DMS114 treated with DMSO at 0.1 percent for 48 hours (cell line): ENCODE data around the gene MTA3.
"Not testable (repeated sequence)": the region's sequence is repeated elsewhere in the genome, so short reads cannot be mapped to it uniquely, and the experiment has no call there.

ENCODE experiments used
- DNase-seq: peaks from one replicate; lab custom pipeline; 2025; ENCODE audit not compliant: unreplicated experiment; lab: John Stamatoyannopoulos, UW

The MTA3 gene

GRCh38 chr2:42568401-42569115 lies at the start of gene MTA3:
Gene MTA3, plus strand, starts transcription at chr2:42568632. Its CDS starts 114 bp downstream, at chr2:42568746.
- DNase-seq: no peak

DNA sequence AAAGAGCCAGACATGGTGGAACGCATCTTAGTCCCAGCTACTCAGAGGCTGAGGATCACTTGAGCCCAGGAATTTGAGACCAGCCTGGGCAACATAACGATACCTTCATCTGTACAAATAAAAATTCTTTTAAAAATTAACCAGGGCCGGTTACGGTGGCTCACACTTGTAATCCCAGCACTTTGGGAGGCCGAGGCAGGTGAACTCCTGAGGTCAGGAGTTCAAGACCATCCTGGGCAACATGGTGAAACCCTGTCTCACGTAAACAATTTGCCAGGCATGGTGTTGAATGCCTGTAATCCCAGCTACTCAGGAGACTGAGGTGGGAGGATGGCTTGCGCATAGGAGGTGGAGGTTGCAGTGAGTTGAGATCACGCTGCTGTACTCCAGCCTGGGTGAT lies 48.8 kb upstream of the MTA3 start:
- DNase-seq: no peak

DNA sequence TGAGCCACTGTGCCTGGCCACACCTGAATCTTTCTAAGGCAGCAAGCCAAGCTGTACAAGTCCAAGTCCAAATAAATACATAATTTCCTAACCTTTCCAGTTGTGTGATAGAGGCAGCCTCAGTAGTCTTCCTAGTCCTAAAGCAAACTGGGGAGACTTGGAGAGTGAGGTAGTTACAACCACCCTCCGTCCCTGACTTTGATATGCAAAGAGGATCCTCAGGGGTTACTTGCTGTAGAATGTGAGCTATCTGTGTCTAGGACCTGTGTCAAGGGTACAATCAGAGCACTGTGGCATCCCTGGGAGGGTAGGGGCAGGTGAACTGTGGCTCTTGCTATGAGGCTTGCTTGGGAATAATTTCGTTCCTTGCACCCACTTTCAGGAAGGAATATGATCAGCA lies 46.4 kb upstream of the MTA3 start:
- no peak for DNase-seq

DNA sequence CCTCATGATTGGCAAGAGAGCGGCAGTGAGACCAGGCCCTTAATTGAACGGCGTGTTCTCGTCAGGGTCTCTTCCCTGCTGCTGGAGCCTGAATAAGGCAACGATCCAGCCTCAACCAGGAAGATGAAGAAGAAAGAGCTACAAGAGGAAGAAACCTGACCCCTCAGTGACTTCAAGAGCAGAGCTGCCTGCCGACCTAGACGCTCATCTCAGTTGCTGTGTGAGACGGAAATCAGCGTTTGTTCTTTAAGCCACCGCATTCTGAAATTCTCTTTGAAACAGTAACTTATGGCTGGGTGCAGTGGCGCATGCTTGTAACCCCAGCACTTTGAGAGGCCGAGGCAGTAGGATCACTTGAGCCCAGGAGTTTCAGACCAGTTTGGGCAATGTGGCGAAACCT lies 45.1 kb upstream of the MTA3 start:
- DNase-seq: no peak

GRCh38 chr2:42532397-42532796 lies 36.0 kb upstream of the MTA3 start:
- DNase-seq: no peak

DNA sequence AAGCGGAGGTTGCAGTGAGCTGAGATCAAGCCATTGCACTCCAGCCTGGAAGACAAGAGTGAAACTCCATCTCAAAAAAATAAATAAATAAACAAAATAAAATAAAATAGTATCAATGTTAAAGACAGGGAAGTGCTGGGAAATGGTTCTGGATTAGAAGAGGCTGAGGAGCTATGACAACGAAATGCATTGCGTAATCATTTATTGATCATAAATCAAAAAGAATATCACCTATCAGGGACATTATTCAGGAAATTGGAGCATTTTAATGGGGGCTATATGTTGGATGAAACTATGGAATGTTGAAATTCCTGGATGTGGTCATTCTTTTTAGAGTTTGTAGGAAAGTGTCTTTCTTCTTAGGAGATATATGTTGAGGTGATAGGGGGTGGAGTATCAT lies 30.9 kb upstream of the MTA3 start:
- DNase-seq: no peak

- DNase-seq: no peak
Measured at GRCh38 chr2:42542871-42543270, 25.6 kb upstream of the MTA3 start.

GRCh38 chr2:42545023-42545721 lies 23.3 kb upstream of the MTA3 start:
- DNase-seq: no peak

DNA sequence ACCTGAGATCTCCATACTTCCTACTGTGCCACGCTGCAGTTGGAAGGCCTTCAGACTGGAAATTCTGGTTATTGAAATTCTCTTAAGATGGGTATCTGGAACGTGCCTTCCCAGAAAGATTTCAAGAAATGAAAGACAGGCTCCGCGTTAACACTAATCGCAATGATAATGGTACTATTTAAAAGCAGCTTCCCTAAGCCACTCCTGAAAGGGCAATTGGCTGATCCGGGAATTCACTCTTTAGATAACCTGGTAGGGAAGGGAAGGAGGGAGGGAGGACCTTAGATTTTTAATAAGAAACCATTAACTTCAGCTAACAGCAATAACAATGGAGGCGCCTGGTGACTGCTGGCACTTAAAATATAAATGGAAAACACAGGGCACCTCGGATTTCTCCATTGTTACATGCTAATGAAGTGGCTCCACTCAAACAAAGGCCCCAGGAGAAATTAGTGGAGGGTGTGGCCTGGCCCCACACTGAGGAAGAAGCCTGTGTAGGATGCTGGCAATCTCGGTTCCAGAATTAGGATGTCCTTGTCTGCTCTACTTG lies 22.5 kb upstream of the MTA3 start:
- no peak for DNase-seq

- DNase-seq: no peak
Measured at GRCh38 chr2:42547014-42547413, 21.4 kb upstream of the MTA3 start.

DNA sequence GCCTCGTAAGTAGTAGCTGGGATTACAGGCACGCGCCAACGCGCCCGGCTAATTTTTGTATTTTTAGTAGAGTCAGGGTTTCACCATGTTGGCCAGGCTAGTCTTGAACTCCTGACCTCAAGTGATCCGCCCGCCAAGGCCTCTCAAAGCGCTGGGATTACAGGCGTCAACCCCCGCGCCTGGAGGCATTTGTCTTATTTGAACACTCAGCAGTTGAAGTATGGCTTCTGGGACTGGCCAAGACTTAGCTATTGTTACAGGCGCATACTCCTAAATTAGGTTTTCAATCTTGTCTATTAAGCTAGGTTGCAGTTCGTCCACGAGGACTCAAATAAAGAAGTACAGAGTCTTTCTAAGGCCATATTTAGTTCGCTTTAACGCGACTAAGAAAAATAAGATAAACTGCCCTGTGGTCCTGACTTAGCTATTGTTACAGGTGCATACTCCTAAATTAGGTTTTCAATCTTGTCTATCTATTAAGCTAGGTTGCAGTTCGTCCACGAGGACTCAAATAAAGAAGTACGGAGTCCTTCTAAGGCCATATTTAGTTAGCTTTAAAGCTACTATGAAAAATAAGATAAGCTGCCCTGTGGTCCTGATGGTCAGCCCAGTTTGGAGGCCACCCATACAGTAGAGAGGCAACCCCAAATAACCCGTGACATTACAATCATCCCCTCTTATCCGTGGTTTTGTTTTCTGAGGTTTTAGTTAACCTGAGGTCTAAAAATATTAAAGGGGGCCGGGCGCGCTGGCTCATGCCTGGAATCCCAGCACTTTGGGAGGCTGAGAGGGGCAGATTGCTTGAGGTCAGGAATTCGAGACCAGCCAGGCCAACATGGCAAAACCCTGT lies 20.8 kb upstream of the MTA3 start:
- no peak for DNase-seq

- DNase-seq: no peak
Measured at GRCh38 chr2:42550870-42551269, 17.6 kb upstream of the MTA3 start.

DNA sequence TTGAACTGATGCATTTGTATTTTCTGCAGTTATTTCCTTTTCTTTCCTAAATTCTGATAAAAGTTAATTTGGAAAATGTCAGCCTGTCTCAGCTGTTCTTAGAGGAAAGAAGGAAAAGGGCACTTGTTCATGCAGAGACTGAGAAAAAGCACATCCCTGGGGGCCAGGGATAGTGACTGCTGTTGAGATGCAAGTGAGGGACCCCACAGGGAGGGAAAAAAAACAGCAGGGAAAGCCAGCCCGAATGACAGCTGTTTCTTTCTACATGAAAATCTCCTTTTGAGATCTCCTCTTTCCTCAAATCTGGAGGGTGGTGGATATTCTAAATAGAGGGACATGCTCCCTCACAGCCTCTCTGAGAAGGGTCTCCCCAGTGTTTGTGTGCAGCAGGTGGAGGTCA lies 14.0 kb upstream of the MTA3 start:
- DNase-seq: no peak

GRCh38 chr2:42556315-42556890 lies 12.0 kb upstream of the MTA3 start:
- no peak for DNase-seq

DNA sequence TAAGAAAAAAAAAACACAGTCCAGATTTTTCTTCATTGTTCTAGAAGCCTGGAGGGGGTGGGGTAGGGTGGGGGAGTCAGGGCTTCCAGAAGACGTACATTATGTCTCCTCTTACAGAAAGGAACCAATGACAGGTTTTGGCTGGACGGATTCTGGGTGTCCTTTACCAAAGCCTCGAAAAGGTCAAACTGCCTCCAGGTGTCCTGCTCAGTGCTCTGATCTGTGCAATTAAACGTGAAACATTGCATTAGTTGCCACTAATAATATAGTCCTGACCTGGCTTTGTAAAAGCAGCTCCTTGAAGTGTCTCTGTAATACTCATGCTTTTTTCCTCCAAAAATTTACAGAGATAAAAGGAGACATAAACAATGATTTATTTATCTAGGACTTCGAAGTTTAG lies 11.1 kb upstream of the MTA3 start:
- DNase-seq: no peak

DNA sequence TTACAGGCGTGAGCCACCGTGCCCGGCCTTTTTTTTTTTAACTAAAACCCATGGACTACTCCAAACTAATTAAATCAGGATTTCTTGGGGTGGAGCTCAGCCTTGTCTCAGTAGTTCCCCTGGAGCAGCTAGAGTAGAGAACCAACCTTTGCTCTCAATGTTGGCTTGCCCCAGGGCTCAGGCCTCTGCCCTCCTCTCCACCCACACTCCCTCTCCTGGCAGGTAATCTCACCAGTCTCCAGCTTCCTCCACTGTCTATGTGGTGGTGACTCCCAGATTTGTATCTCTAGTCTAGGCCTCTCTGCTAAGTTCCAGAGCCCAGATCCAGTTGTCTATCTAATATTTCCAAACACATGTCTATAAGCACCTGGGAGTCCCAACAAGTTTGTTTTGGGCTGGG lies 9.6 kb upstream of the MTA3 start:
- no peak for DNase-seq

- DNase-seq: not testable (repeated sequence)
Measured at GRCh38 chr2:42560133-42560532, 8.3 kb upstream of the MTA3 start.

DNA sequence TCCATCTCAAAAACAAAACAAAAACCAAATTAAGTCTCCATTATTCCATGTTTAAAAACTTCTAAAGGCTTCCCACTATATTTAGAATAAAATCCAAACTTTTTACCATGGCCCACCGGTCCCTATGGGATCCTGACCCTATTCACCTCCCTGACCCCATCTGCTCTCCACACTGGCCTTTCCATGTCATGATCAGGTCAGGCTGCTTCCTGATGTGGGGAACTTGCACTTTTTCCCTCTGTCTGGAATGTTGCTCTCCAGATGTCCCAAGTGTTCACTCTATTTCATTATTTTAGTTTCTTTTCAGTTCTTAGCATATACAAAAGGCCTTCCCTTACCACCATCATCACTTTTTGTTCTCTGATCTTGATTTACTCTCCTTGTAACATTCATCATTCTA lies 7.5 kb upstream of the MTA3 start:
- no peak for DNase-seq

DNA sequence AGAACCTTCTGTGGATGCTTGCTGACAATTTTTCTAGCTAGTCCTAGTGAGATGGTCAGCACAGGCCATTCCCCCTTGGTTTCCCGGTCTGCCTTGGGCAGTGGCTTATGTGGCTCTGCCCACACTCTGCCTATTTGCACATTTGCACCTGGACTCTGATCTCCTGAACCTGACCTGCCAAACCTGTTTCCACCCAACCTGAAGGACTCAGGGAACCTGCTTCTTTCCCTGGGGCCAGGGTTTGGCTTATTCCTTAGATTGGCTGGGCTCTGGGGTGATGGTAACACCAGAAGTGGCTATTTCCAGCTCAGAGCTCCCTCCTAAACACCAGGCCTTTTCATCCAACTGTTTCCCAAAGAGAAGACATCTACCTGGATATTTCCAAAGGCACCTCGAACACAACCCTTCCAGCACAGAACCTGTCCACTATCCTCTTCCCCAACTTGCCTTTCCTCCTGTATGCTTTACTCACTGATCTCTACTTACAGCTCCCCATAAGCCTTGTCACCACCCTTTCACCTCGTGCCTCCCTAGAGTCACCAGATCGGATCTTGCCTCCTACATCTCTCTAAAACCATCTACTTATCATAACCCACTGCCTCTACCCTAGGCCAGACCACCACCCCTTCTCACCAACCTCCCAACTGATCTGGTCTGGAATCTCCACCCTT lies 5.8 kb upstream of the MTA3 start:
- DNase-seq: no peak

- DNase-seq: no peak
Measured at GRCh38 chr2:42566025-42566424, 2.4 kb upstream of the MTA3 start.

GRCh38 chr2:42566837-42567321 lies 1.6 kb upstream of the MTA3 start:
- no peak for DNase-seq
